GM19238 (cell line): Measurements from ENCODE around the gene SFTPA1.
"Not testable (repeated sequence)": the region's sequence is repeated elsewhere in the genome, so short reads cannot be mapped to it uniquely, and the experiment has no call there.

Experiments used
- DNase-seq: peaks from one replicate; pipeline ENCODE4 v3.0.0; 2011; ENCODE audit warnings: low spot score; ENCODE audit not compliant: insufficient read length

Gene SFTPA1

DNA sequence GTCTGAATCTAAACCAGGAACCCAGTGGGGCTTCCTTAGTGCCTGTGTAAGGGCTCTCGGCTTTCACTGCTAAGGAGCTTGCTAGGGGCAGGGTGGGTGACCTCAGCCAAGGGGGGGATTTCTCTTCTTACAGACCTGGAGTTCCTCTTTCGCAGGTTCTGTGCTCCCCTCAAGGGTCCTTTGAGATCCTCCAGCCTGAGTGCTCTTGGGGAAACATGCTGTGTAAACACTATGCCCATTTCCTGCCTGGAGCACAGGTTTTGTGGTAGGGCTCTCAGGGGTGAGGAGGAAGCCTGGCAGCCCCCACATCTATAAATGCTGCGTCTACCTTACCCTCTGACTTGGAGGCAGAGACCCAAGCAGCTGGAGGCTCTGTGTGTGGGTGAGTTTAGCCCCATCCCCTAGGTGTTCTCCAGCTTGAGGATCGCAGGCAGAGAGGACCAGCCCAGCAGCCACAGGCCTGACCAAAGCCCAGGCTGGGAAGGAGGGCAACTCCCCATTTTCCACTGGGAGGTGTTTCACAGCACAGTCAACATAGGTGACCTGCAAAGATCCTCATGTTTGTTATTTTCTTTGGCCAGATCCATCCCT lies at the start of gene SFTPA1:
Gene SFTPA1 (plus strand): TSS at position 339 of the 591 bp plus-strand sequence. CDS start 887 bp downstream, outside the sequence.
- DNase-seq: no peak

DNA sequence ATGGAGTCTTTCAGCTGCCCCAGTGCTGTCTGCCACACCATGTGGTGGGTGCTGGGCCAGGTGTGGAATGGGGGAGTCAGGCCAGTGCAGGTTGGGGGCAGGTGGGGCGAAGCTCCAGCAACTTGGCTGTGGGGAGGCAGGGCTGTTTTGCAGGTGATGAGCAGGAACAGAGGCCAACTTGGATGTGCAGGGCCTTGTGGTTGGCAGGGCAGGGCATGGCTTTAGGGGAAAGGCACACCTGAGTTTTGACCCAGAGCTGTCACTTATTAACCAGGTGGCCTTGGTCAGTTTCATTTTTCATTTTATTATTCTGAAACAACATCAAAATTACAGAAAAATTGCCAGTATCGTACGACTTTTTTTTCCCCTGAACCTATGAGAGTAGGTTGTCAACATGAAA lies 49.5 kb upstream of the SFTPA1 start:
- DNase-seq: no peak

DNA sequence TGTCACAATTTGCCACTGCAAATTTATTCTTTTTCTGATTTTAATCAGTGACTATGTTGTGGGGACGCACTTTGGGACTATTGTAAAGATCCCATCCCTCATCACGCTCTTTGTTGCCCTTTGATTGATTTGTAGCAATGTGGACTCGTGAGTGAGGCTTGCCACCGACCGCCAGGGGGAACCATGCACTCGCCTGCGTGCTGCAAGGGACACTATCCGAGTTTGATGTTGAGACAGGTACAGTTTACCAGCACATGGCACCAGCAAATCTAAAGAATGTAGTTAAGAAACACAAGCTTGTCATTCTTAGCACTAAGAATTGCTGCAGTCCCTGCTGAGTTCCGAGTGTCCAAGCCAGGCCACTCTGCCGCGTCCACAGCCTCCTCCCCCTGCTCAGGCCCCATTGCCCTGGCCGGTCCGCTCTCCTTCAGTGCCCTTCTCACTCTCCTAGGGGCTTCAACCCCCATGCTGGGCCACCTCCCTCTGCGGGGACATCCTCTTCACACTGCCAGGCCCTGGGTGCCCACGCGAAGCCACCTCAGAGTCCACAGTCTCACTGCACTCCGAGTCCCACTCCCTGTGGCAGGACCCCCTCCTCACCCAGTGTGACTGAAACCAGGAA lies 48.5 kb upstream of the SFTPA1 start:
- DNase-seq: peak; percentile 19

DNA sequence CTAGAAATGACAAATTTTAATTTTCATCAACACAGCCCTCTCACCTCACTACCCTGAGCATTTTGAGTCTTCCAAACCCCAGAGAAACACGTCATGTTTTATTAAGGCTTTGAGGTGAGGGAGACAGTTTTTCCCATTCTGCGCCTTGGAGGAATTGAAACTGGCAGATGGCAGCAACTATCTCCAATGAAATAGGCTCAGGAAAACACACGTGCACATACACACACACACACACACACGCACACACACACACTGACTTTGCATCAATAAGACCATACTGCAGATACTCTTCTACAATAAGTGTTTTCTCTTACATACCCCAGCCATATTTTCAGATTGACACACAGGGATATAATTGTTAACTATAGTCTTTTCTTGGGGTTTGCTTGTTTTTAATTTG lies 47.3 kb upstream of the SFTPA1 start:
- DNase-seq: no peak

DNA sequence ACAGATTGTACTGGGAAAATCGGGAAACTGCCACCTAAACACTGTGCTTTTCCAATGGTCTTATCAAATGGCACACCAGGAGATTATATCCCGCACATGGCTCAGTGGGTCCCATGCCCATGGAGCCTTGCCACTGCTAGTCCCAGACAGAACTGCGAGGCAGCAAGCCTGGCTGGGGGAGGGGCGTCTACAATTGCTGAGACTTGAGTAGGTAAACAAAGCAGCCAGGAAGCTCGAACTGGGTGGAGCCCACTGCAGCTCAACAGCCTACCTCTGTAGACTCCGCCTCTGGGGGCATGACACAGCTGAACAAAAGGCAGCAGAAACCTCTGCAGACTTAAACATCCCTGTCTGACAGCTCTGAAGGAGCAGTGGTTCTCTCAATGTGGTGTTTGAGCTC lies 40.1 kb upstream of the SFTPA1 start:
- DNase-seq: not testable (repeated sequence)

DNA sequence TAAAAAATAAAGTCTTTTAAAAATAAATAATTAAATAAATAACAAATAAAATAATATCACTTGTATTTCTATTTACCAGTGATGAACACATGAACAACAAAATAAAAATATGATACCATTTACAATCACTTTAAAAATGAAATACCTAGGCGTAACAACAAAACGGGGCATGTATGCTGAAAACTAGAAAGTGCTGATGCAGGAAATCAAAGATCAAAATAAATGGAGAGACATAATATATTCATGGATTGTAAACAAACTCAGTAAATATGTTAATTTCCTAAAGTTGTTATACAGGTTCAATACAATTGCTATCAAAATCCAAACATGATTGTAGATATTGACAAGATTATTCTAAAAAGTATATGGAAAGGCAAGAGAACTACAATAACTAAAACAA lies 31.4 kb upstream of the SFTPA1 start:
- no peak for DNase-seq

DNA sequence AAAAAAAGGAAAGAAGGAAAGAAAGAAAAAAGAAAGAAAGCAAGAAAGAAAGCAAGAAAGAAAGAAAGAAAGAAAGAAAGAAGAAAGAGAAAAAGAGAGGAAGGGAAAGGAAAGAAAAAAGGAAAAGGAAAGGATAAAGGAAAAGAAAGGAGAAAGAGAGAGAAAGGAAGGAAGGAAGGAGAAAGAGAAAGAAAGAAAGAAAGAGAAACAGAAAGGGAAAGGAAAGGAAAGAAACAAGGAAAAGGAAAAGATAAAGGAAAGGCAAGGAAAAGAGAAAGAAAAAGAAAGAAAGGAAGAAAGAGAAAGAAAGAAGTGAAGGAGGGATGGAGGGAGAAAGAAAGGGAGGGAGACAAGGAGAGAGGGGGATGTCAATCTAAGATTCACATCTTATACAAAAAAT lies 29.7 kb upstream of the SFTPA1 start:
- no peak for DNase-seq

DNA sequence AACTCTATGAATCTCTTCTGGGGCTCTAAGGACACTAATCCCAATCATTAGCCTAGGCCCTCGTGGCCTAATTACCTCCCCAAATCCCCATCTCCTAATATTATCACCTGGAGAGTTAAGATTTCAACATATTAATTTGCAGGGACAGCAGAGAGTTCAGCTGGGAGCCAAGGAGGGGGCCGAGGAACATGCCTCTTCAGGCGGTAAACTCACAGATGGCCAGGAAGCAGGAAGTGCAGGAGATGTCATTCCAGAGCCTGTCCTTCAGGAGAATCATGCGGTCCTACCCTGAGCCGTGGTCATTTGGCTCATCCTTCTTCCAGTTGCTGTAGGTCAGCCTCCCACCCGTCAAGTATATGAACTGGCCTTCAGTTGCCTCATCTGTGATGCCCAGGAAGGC lies 28.6 kb upstream of the SFTPA1 start:
- DNase-seq: no peak

DNA sequence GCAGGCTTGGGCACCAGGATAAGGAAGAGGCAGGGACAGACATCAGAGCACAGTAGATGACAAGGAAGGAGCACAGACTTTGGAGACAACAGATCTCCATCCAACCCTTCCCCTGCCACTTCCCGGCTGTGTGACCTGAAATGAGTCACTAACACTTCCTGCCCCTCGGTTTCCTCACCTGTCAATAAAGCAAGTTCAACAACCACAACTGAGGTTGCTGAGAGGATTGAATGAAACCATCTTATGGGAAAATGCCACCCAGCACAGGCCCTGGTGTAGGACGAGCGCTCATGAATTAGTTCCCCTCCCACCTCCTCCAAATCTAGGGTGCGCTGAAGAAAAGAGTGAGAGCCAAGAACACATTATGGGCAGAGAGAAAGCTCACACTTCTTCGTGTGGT lies 27.8 kb upstream of the SFTPA1 start:
- DNase-seq: not testable (repeated sequence)

DNA sequence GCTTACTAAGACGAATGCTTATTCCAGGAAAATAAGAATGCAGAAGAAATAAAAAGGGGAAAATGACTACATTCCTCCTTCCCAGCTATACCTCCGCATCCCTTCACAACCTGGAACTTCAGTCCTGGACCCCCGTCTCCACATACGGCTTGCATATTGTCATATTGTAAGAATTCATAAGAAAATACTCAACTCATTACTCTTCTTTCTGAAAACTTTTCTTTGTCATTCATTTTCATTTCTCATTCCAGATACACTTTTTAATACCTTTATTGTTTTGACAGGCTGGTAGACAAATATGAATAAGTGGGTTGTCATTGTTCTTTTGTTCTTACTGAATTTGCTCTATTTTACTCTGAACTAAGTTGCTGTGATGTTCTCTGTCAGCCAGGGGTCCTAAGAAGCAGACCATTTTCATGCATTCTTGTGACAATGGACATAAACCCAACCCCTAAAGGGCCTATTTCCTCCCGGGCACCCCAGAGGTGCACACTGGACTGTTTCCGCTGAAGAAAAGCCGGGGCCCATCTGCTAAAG lies 27.2 kb upstream of the SFTPA1 start:
- no peak for DNase-seq

DNA sequence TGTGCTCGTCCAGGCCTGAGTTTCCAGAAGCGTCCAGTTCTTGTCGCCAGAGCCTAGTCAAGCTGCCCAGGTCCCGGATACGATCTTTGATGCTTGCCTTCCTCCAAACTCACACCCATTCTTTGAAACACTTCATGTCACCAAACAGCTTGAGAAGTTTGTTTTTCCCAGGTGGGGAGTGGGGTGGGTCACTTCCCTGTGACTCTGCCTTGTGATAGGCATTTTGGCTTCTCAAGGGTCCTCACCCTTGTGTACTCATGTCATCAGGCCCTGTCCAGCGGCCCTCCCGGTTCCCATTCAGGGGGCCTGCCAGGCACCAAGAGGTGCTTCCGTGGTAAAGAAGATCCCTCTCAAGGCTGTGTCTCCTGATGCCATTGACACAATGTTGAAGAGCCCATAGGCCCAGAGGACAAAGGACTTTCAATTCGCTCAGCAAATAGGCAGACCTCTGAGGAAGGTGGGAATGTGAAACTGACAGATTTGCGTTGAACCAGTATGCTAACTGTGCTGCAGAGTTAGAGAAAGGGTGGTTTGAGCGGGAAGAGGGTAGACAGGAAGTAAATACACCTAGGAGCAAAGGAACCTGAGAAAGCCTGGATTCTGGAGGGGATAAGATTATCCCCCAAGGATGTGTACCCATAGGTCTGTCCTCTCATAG lies 24.7 kb upstream of the SFTPA1 start:
- DNase-seq: no peak

DNA sequence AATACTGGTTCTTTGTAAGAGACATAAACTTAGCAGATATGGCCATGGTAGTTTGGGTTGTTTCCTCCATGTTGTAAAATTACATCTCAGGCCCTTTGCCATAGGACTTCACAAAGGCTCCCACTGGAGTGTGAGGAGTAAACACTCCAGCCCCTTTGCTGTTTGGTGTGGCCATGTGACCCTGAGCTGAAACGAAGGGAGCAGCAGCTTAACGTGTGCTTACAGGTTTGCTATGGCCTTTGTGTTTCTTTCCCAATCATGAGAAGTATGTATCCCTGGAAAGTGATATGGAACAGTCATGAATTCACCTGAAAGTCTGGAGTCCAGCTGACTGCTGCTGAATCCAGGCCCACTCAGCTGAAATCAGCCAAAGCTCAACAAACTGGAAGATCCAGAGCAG lies 23.8 kb upstream of the SFTPA1 start:
- no peak for DNase-seq

DNA sequence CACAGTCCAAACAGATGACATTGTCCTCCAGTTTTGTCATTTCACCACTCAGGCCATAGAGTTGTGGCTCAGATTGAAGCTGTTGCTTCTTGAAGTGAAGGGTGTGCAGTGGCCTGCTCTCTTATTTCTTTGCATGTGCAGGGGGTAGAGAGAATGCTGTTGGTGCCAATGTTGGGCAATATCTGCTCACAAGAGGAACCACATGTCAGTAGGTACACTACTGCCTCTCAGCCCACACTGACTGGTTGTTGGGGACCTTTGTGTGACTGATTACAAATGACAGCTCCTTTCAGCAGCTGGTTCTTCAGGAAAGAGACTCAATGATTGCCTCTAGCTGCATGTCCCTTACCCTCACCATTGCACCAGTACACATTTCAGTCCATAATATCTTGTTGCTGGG lies 21.9 kb upstream of the SFTPA1 start:
- no peak for DNase-seq

DNA sequence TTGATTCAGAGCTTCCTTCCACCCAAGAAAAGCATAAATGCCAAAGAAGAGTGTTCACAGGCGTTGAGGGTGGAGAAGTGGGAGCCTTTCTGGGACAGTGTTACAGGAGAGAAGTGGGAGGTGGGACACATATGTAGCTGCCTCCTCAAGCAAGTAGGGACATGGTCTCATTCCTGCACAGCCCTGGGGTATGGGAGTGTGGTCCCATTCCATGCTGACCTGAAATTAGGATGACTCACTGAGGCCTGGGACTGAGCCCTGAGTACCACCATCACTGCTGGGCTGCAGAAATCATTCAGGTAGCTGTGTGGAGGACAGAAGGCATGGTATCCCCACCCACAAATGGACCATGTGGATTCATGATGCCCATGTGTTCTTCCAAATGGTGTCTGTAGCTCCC lies 17.4 kb upstream of the SFTPA1 start:
- DNase-seq: no peak

DNA sequence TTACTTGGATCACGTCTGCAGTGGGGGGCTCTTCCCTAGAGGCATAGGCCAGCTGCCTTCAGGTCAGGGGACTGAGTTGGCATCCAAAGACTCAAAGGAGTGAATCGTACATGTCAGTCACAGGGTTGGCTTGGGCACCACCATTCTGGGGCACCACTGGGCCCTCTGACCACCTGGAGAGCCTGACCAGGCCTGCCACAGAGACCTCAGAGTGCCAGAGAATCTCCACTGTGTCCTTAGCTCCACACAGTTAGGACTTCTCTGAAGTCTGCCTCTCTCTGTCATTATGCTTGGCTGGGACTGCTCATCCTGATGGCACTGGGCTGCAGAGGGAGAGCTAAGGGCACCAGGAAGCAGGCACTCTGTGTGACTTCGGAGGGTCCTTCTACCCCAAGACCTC lies 16.2 kb upstream of the SFTPA1 start:
- not testable (repeated sequence) for DNase-seq

DNA sequence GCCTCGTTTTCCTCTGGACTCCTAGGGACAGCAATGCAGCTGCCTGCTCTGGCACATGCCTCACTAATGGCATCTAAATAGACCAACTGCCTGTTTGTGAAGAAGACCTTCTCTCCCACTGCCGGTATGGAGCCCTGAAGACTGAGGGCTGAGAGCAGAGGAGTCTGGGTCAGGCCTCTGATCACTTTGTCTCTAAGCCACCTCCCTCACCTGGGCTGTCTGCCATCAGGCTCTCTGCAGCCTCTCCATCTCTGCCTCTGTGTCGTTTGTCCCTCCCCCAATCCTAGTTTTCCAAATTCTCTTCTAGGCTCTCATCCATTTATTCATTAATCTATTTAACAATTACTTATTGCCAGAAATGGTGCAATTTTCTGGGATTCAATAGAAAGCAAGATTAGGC lies 15.2 kb upstream of the SFTPA1 start:
- no peak for DNase-seq

DNA sequence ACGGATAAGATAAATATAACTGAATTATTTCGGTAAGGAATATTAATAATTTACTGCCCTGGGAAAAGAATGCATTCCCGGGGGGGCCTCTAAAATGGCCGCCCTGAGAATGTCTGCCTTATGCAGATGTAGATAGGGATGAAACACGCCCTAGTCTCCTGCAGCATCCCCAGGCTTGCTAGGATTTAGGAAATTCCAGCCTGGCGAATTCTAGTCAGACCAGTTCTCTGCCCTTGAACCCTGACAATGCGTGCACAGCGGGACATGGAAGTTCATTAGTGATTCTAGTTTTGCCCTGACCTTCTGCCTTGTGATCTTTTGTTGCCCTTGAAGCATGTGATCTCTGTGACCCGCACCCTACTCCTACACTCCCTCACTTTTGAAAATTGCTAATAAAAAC lies 11.1 kb upstream of the SFTPA1 start:
- not testable (repeated sequence) for DNase-seq

DNA sequence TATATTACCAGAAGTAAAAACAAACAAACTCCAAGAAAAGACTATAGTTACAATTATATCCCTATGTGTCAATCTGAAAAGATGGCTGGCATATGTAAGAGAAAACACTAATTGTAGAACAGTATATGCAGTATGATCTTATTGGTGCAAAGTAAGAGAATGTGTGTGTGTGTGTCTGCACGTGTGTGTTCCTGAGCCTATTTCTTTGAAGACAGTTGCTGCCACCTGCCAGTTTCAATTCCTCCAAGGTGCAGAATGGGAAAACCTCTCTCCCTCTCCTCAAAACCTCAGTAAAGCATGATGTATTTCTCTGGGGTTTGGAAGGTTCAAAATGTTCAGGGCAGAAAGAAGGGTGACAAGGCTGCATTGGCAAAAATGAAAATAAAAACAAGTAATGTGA lies 8.8 kb upstream of the SFTPA1 start:
- no peak for DNase-seq

DNA sequence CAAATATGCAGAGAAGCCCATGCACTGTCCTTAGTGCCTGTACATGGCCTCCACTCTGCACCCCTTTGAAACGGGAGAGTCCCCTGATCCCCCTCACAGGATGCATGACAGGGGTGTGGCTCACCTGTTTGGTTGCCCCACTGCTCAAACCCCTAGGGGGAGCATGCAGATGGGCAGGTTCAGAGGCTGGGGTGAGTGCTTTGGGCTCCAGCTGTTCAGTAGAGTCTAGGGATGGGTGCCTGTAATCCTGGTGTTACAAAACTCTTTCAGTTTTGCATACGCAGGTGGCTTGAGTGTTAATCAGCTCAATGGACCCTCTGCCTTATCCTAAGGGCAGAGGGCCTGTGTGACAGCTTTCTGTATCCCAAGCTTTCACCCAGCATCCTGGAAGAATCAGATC lies 7.8 kb upstream of the SFTPA1 start:
- no peak for DNase-seq

DNA sequence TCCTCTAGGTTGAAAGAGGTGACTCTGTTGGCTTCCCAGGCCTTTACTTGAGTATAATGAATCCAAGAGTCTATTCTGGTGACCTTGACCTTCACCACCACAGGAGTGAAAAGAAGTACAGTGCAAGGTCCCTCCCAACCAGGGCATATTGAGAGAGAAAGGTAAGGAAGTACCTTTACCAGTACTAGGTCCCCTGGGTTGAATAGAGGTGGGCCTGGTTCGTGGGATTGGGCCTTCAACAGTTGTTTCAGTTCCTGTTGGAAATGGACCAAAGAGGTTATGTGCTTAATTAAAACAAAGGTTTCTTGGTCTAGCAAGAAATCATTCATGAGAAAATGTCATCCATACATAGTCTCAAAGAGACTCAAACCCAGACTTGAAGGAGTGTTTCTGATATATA lies 6.4 kb upstream of the SFTPA1 start:
- DNase-seq: no peak

DNA sequence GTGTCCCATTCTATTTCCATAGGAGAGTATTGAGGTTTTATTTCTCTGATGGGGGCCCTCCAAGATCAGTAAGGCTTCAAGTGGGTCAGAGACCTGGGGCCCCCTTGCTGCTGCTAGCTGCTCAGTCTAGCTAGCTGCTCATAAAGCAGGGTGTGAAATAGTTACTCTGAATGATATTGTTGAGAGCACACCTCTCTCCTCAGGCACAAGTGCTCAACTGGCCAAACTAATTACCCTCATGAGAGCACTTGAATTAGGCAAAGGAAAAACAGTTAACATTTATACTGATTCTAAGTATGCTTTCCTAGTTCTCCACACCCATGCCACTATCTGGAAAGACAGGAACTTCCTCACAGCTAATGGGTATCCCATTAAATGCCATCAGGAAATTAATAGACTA lies 5.4 kb upstream of the SFTPA1 start:
- no peak for DNase-seq

DNA sequence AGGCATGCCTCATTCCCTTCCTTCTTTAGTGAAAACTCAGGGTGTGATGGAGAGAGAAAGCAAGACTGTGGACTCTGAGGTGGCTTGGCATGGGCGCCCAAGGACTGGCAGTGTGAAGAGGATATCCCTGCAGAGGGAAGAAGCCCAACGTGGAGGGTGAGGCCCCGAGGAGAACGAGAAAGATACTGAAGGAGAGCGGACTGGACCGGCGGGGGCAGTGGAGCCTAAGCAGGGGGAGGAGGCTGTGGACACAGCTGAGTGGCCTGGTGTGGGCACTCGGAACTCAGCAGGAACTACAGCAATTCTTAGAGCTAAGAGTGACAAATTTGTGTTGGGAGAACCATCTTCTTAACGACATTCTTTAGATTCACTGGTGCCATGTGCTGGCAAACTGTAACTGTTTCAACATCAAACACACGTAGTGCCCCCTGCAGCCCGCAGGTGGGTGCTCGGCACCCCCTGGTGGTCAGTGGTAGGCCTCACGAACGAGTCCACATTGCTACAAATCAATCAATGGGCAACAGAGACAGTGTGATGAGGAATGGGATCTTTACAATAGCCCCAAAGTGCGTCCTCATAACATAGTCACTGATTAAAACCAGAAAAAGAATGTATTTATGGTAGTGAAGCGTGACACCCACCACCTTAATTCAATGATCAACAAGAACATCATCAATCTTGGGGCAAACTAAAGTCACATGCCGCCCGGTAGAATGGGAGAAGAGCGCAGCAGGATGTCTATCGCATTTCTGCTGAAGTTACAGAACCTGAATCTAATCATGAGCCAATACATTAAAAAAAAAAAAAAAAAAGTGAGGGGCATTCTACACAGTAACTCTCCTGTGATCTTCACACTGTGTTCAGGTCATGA lies 2.0 kb upstream of the SFTPA1 start:
- peak; percentile 31 for DNase-seq
